NCI-H1694 (cell line): ENCODE results near the gene WDR70.
"Not testable (repeated sequence)": the region's sequence is repeated elsewhere in the genome, so short reads cannot be mapped to it uniquely, and the experiment has no call there.

Experiments
- DNase-seq: peaks from one replicate; lab custom pipeline; 2025; lab: John Stamatoyannopoulos, UW

WDR70 gene

GRCh38 chr5:37454402-37455055, 75.4 kb downstream of the WDR70 start:
- not testable (repeated sequence) for DNase-seq

GRCh38 chr5:37463191-37464051, 84.3 kb downstream of the WDR70 start:
- DNase-seq, result not testable (repeated sequence)

GRCh38 chr5:37464581-37464980, 85.5 kb downstream of the WDR70 start:
- not testable (repeated sequence) for DNase-seq

- not testable (repeated sequence) for DNase-seq
Observed at GRCh38 chr5:37469383-37469782, 90.3 kb downstream of the WDR70 start.

- no peak for DNase-seq
Observed at GRCh38 chr5:37471666-37472197, 92.6 kb downstream of the WDR70 start.

GRCh38 chr5:37477426-37477825, 98.3 kb downstream of the WDR70 start:
- DNase-seq, result no peak

GRCh38 chr5:37478121-37478894, 99.2 kb downstream of the WDR70 start:
- no peak for DNase-seq

- DNase-seq, result not testable (repeated sequence)
Observed at GRCh38 chr5:37481395-37481794, 102.3 kb downstream of the WDR70 start.

- DNase-seq, result no peak
Observed at GRCh38 chr5:37490120-37490810, 111.1 kb downstream of the WDR70 start.

- no peak for DNase-seq
Observed at GRCh38 chr5:37490931-37491330, 111.8 kb downstream of the WDR70 start.

GRCh38 chr5:37492778-37493555, 113.8 kb downstream of the WDR70 start:
- DNase-seq, result no peak

GRCh38 chr5:37494756-37495155, 115.6 kb downstream of the WDR70 start:
- no peak for DNase-seq

GRCh38 chr5:37495210-37495609, 116.1 kb downstream of the WDR70 start:
- DNase-seq, result no peak

- no peak for DNase-seq
Observed at GRCh38 chr5:37495668-37496347, 116.7 kb downstream of the WDR70 start.

GRCh38 chr5:37496902-37497445, 117.9 kb downstream of the WDR70 start:
- DNase-seq, result no peak

- DNase-seq, result no peak
Observed at GRCh38 chr5:37501152-37501551, 122.0 kb downstream of the WDR70 start.

- DNase-seq, result no peak
Observed at GRCh38 chr5:37506241-37506640, 127.1 kb downstream of the WDR70 start.

GRCh38 chr5:37506722-37507121, 127.6 kb downstream of the WDR70 start:
- DNase-seq, result no peak

GRCh38 chr5:37511646-37512045, 132.5 kb downstream of the WDR70 start:
- no peak for DNase-seq

- no peak for DNase-seq
Observed at GRCh38 chr5:37514946-37515345, 135.8 kb downstream of the WDR70 start.
